Ovary (tissue), 9 donors: ENCODE measurements around the gene SLC6A4. TPM values are rescaled to one million over a fixed set of nuclear protein-coding genes. Genes with fewer than 3 reads are reported as not detected.

Experiments
- DNase-seq, 5 donors: peaks; one replicate each; pipeline ENCODE4 v3.0.0-alpha.2; 2019 to 2020
- H3K27ac ChIP-seq, 2 donors: fragments of 200-600 bp; one replicate each; pipeline versions ENCODE4 v1.5.1 to v1.8.0; 2019 to 2022
- H3K27me3 ChIP-seq: fragments of 200-600 bp; one replicate; pipeline ENCODE4 v1.8.0; 2022
- H3K36me3 ChIP-seq: fragments of 200-600 bp; sonication (generic); one replicate; pipeline ENCODE4 v1.5.1; 2019
- H3K4me1 ChIP-seq: one replicate; pipeline ENCODE4 v1.8.1; 2013; ENCODE audit warnings: mild to moderate bottlenecking, moderate library complexity; ENCODE audit not compliant: insufficient read depth
- H3K4me3 ChIP-seq: fragments of 200-600 bp; sonication (generic); one replicate; pipeline ENCODE4 v1.5.1; 2017
- H3K9me3 ChIP-seq, 2 donors: fragments of 200-600 bp in 1 of 2; sonication (generic) in 1 of 2; one replicate each; pipeline versions ENCODE4 v1.5.1 to v1.8.1; 2013 to 2019; ENCODE audit warnings: mild to moderate bottlenecking in 1 of 2, moderate library complexity in 1 of 2
- CTCF ChIP-seq, 3 donors: fragments of 450-650 bp in 2 of 3; fragments of 200-600 bp in 1 of 3; IDR thresholded peaks; one replicate each; pipeline versions ENCODE4 v1.5.1 to v1.8.0; 2016 to 2022; ENCODE audit warnings: antibody characterized with exemption in 3 of 3, mild to moderate bottlenecking in 1 of 3
- EP300 ChIP-seq: sonication (generic); formaldehyde crosslinking; IDR thresholded peaks from one replicate; pipeline ENCODE4 v1.6.1; 2017; ENCODE audit warnings: antibody characterized with exemption
- POLR2A ChIP-seq: fragments of 450-650 bp; IDR thresholded peaks from one replicate; pipeline ENCODE4 v1.6.1; 2017; ENCODE audit warnings: antibody characterized with exemption, mild to moderate bottlenecking, moderate library complexity
- WGBS, 3 donors: extraction: QIAGEN DNeasy Blood & Tissue Kit in 1 of 3; methylation state at CpG; one replicate each; pipeline versions ENCODE4 v1.1.5 to v1.1.7; 2013 to 2017; 5-methylcytosine and 5-hydroxymethylcytosine counted together
- intact Hi-C, 4 donors: fragments of 100-400 bp; cut with DNase I; formaldehyde crosslinking; loops; one replicate each; pipeline versions ENCODE4 v1.11.0 to v1.15.1; 2022 to 2023
- polyA plus RNA-seq, 2 donors: library from polyadenylated mRNA; stranded (reverse); fragments of 200-250 nt in 1 of 2; fragments of 350-450 nt in 1 of 2; fragmentation: Illumina TruSeq in 1 of 2; extraction: RNeasy Lipid Tissue Mini Kit (QIAGEN cat#74804) in 1 of 2; gene quantifications; one replicate each; pipeline ENCODE4 v1.2.3, GENCODE V29; 2013 to 2014
- total RNA-seq, 7 donors: library from RNA; depleted of rRNA in 2 of 7; stranded (reverse); fragments of >200 nt in 2 of 7; fragmentation: NEBNext Ultra II Directional in 3 of 7; extraction: Animal tissue kit (Norgen Biotek cat#: 25700) in 3 of 7; gene quantifications; one replicate each; pipeline versions ENCODE4 v1.1.0 to v1.2.4, GENCODE V29; 2016 to 2023
- donor health status: DM: no; HTN: no; CAD: no; lungs with moderate emphysema.
- donor health status: DM: no; HTN: no; CAD: no.
- donor health status: Bipolar disorder and iron deficiency.
- donor health status: DM: yes; HTN: yes; CAD: no.
- donor health status: DM: no; HTN: no; CAD: no.
- donor health status: DM: yes; HTN: yes; CAD: no.

The SLC6A4 gene
- total and polyA plus RNA-seq, 9 donors = 0.05 to 8.3 (median 0.87) TPM; not detected in 4

GRCh38 chr17:30221346-30221745 lies 14.2 kb downstream of the SLC6A4 start:
- no peaks in the 10 kb centered on the region for H3K36me3 ChIP-seq
- 82 to 86% (median 85%) methylated on average over 9 to 10 of the region's 10 CpGs for WGBS, 3 donors
- no peak overlapping the region for H3K27ac ChIP-seq
- TF ChIP-seq CTCF (IDR thresholded peaks at IDR 0.05) = no peak
- no peak for TF ChIP-seq POLR2A
- no peak for TF ChIP-seq EP300
- no peak overlapping the region for H3K4me3 ChIP-seq
- no peak for DNase-seq
- H3K4me1 ChIP-seq = no peaks in the 10 kb centered on the region
- H3K9me3 ChIP-seq = no peaks in the 10 kb centered on the region
- H3K27me3 ChIP-seq = no peaks in the 10 kb centered on the region
- intact Hi-C loops = no loop called here

GRCh38 chr17:30220414-30220813 lies 15.1 kb downstream of the SLC6A4 start:
- no peak overlapping the region for H3K27ac ChIP-seq
- no peaks in the 10 kb centered on the region for H3K9me3 ChIP-seq
- intact Hi-C loops = no loop called here
- TF ChIP-seq CTCF (IDR thresholded peaks at IDR 0.05) = no peak
- TF ChIP-seq POLR2A = no peak
- no peak for TF ChIP-seq EP300
- no peaks in the 10 kb centered on the region for H3K27me3 ChIP-seq
- no peaks in the 10 kb centered on the region for H3K4me1 ChIP-seq
- no peak overlapping the region for H3K4me3 ChIP-seq
- WGBS, 3 donors = 79 to 85% (median 83%) methylated on average over 5 of the region's 5 CpGs
- DNase-seq = no peak
- no peaks in the 10 kb centered on the region for H3K36me3 ChIP-seq

GRCh38 chr17:30219833-30220232 lies 15.7 kb downstream of the SLC6A4 start:
- intact Hi-C loops = no loop called here
- no peaks in the 10 kb centered on the region for H3K9me3 ChIP-seq
- no peak overlapping the region for H3K4me3 ChIP-seq
- TF ChIP-seq POLR2A = no peak
- TF ChIP-seq CTCF (IDR thresholded peaks at IDR 0.05) = no peak
- no peak for TF ChIP-seq EP300
- 72 to 80% (median 75%) methylated on average over 7 of the region's 7 CpGs for WGBS, 3 donors
- no peaks in the 10 kb centered on the region for H3K36me3 ChIP-seq
- H3K27ac ChIP-seq = no peak overlapping the region
- DNase-seq = no peak
- no peaks in the 10 kb centered on the region for H3K4me1 ChIP-seq
- H3K27me3 ChIP-seq = no peaks in the 10 kb centered on the region

- no peak overlapping the region for H3K27ac ChIP-seq
- no peaks in the 10 kb centered on the region for H3K9me3 ChIP-seq
- no peaks in the 10 kb centered on the region for H3K4me1 ChIP-seq
- no peak for DNase-seq
- no peaks in the 10 kb centered on the region for H3K27me3 ChIP-seq
- H3K4me3 ChIP-seq = no peak overlapping the region
- intact Hi-C loops = no loop called here
- 81 to 88% (median 86%) methylated on average over 4 of the region's 4 CpGs for WGBS, 3 donors
- TF ChIP-seq EP300 (no peak), CTCF (IDR thresholded peaks at IDR 0.05) (no peak), POLR2A (no peak)
- no peaks in the 10 kb centered on the region for H3K36me3 ChIP-seq
Observed at GRCh38 chr17:30219315-30219714, 16.2 kb downstream of the SLC6A4 start.

GRCh38 chr17:30218799-30219198 lies 16.7 kb downstream of the SLC6A4 start:
- H3K9me3 ChIP-seq = no peaks in the 10 kb centered on the region
- no peak overlapping the region for H3K4me3 ChIP-seq
- intact Hi-C loops = no loop called here
- no peaks in the 10 kb centered on the region for H3K27me3 ChIP-seq
- 81 to 88% (median 87%) methylated on average over 9 of the region's 9 CpGs for WGBS, 3 donors
- TF ChIP-seq CTCF (IDR thresholded peaks at IDR 0.05) (no peak), POLR2A (no peak), EP300 (no peak)
- no peaks in the 10 kb centered on the region for H3K4me1 ChIP-seq
- no peak overlapping the region for H3K27ac ChIP-seq
- DNase-seq = no peak
- H3K36me3 ChIP-seq = no peaks in the 10 kb centered on the region
